ENCODE data around the gene MT1G.

MT1G gene

GRCh38 chr16:56632848-56633365 lies 35.0 kb downstream of the MT1G start:
- no peak for DNase-seq (ENCODE audit: low read depth, low spot score)
- TF ChIP-seq, protein P1, sequence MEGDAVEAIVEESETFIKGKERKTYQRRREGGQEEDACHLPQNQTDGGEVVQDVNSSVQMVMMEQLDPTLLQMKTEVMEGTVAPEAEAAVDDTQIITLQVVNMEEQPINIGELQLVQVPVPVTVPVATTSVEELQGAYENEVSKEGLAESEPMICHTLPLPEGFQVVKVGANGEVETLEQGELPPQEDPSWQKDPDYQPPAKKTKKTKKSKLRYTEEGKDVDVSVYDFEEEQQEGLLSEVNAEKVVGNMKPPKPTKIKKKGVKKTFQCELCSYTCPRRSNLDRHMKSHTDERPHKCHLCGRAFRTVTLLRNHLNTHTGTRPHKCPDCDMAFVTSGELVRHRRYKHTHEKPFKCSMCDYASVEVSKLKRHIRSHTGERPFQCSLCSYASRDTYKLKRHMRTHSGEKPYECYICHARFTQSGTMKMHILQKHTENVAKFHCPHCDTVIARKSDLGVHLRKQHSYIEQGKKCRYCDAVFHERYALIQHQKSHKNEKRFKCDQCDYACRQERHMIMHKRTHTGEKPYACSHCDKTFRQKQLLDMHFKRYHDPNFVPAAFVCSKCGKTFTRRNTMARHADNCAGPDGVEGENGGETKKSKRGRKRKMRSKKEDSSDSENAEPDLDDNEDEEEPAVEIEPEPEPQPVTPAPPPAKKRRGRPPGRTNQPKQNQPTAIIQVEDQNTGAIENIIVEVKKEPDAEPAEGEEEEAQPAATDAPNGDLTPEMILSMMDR (IDR thresholded peaks at IDR 0.05; ENCODE audit: insufficient read depth, low read length, missing control alignments) = no peak
- H3K4me3 ChIP-seq (ENCODE audit: low read depth, low read length) = peak overlapping the region; percentile 45
- CTCF ChIA-PET = no interaction called here
- POLR2A ChIA-PET = no interaction called here

GRCh38 chr16:56632156-56632847 lies 35.6 kb downstream of the MT1G start, which contains the start of gene MT1M:
Gene MT1M, plus strand, starts transcription at chr16:56632659. Its CDS starts 73 bp downstream, at chr16:56632732.
- ChIA-PET POLR2A (no interaction called here), CTCF (no interaction called here)
- TF ChIP-seq, protein P1 (IDR thresholded peaks at IDR 0.05; ENCODE audit: insufficient read depth, low read length, missing control alignments) = no peak
- H3K4me3 ChIP-seq (ENCODE audit: low read depth, low read length) = peak within 1 kb of the TSS; percentile 45
- no peak for DNase-seq (ENCODE audit: low read depth, low spot score)

DNA sequence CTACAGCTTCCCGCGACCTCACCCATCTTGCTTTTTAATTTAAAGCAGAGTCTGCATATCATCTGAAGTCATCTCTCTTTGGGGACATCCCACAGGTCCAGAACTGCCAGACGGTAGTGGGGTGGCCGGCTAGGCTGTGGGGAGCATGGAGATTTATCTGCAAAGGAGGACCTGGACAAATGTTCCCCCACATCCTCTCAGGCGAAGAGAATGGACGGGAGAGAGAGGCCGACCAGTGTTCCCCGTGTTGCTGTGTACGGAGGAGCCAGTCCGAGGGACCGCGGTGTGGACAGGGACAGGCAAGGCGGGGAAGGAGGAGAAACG lies 36.1 kb downstream of the MT1G start:
- ChIA-PET CTCF (no interaction called here), POLR2A (no interaction called here)
- H3K4me3 ChIP-seq (ENCODE audit: low read depth, low read length) = peak overlapping the region; percentile 45

DNA sequence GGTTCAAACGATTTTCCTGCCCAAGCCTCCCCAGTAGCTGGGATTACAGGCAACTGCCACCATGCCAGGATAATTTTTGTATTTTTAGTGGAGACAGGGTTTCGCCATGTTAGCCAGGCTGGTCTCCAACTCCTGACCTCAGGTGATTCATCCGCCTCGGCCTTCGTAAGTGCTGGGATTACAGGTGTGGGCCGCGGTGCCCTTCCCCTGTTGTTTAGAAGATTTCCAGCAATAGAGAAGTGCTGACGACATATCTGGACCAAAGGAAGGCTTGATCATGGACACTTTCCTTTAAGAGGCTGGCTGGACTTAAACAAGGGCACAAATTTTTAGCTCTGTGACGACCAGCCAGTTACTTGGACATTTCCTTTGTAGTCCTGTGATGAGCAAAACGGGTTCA lies 36.7 kb downstream of the MT1G start:
- ChIA-PET POLR2A (no interaction called here), CTCF (interaction anchor here (1.2 to 1.6 kb wide), 4 partner anchors 10 to 71 kb away, joined by 3 to 5 read pairs (median 3); no protein-coding TSS in a partner anchor)
- TF ChIP-seq, protein P1 (IDR thresholded peaks at IDR 0.05; ENCODE audit: insufficient read depth, low read length, missing control alignments) = no peak
- no peak overlapping the region for H3K4me3 ChIP-seq (ENCODE audit: low read depth, low read length)
- no peak for DNase-seq (ENCODE audit: low read depth, low spot score)

More for the DNA sequence above, 36.1 kb downstream of the MT1G start:
- TF ChIP-seq, protein P1 (IDR thresholded peaks at IDR 0.05; ENCODE audit: insufficient read depth, low read length, missing control alignments) = no peak
- no peak for DNase-seq (ENCODE audit: low read depth, low spot score)

DNA sequence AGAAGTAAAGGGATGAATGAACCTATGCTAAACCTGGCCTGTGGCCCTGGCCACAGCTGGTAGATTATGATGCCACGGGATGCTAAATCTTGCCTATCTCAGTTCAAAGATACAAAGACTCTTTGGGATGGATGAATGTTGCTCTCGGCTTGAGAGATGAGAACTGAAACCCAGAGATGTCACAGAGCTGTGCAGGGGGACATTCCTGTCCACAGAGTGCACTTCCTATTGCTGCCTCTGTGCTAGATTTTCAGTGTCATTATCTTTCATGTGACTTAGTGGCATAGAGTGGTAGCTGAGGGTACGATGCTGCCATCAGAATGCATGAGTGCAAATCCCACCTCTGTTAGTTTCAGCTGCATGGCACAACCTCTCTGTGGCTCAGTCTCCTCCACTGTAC lies 37.7 kb downstream of the MT1G start:
- DNase-seq (ENCODE audit: low read depth, low spot score) = no peak
- TF ChIP-seq, protein P1 (IDR thresholded peaks at IDR 0.05; ENCODE audit: insufficient read depth, low read length, missing control alignments) = no peak
- CTCF ChIA-PET = interaction anchor here (1.2 to 1.6 kb wide), 5 partner anchors 11 to 72 kb away, joined by 3 to 5 read pairs (median 3); no protein-coding TSS in a partner anchor
- POLR2A ChIA-PET = interaction anchor here (9.0 kb wide), 1 partner anchor 20 kb away, joined by 263 read pairs; the partner anchor contains the start of gene MT2A
- H3K4me3 ChIP-seq (ENCODE audit: low read depth, low read length) = no peak overlapping the region

DNA sequence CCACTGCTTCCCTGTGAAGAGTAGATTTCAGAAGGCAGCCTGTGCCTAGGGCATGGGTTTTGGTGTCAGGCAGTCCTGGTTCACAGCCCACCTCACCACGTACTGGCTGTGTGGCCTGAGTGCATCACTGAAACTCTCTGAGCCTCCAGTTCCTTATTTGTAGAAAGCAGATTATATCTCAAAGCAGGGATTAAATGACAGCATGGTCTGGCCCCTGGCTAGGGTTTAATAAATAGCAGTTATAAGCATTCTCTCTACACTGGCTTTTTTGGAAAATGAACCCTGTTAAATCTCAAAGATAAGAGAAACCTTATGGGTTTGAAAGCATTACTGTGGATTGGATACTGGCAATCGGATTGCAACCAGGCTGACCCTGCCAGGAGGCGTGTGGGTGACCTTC lies 38.3 kb downstream of the MT1G start:
- POLR2A ChIA-PET = interaction anchor here (9.0 kb wide), 1 partner anchor 19 kb away, joined by 263 read pairs; the partner anchor contains the start of gene MT2A
- TF ChIP-seq, protein P1 (IDR thresholded peaks at IDR 0.05; ENCODE audit: insufficient read depth, low read length, missing control alignments) = no peak
- no peak for DNase-seq (ENCODE audit: low read depth, low spot score)
- no peak overlapping the region for H3K4me3 ChIP-seq (ENCODE audit: low read depth, low read length)
- CTCF ChIA-PET = interaction anchor here (1.3 to 1.5 kb wide), 3 partner anchors 12 to 28 kb away, joined by 3 to 4 read pairs (median 4); no protein-coding TSS in a partner anchor

Measured in AG04449 (cell line).